GM12874 (cell line): Measurements from ENCODE around the gene BAMBI.

ENCODE experiments used
- TF ChIP-seq, protein P1 (sequence below): IDR thresholded peaks from 2 replicates; pipeline ENCODE4 v1.5.1; 2011; ENCODE audit warnings: low read depth, mild to moderate bottlenecking, control low read depth, low read length, moderate library complexity; ENCODE audit not compliant: insufficient read depth

The BAMBI gene

DNA sequence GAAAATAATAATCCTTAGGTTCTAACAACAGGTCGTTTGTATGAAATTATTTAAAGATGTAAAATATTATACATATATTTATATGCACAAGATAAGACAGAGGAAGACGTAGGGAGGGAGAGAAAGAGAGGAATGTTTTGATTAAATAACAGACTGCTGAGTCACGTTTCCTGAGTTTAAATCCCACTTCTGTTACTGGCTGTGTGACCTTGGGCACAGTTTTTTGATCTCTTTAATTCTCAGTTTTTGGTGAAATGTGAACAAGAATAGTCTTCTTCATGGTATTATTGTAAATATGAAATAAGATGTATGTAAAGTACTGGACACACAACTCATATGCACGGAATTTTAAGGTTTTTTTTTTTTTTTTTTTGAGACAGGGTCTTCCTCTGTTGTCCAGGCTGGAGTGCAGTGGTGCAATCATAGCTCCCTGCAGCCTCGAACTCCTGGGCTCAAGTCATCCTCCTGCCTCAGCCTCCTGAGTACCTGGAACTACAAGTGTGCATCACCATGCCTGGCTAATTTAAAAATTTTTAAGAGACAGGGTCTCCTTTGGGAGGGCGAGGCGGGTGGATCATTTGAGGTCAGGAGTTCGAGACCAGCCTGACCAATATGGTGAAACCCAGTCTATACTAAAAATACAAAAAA, 42.6 kb downstream of the BAMBI start:
- TF ChIP-seq, protein P1, sequence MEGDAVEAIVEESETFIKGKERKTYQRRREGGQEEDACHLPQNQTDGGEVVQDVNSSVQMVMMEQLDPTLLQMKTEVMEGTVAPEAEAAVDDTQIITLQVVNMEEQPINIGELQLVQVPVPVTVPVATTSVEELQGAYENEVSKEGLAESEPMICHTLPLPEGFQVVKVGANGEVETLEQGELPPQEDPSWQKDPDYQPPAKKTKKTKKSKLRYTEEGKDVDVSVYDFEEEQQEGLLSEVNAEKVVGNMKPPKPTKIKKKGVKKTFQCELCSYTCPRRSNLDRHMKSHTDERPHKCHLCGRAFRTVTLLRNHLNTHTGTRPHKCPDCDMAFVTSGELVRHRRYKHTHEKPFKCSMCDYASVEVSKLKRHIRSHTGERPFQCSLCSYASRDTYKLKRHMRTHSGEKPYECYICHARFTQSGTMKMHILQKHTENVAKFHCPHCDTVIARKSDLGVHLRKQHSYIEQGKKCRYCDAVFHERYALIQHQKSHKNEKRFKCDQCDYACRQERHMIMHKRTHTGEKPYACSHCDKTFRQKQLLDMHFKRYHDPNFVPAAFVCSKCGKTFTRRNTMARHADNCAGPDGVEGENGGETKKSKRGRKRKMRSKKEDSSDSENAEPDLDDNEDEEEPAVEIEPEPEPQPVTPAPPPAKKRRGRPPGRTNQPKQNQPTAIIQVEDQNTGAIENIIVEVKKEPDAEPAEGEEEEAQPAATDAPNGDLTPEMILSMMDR, result no peak

DNA sequence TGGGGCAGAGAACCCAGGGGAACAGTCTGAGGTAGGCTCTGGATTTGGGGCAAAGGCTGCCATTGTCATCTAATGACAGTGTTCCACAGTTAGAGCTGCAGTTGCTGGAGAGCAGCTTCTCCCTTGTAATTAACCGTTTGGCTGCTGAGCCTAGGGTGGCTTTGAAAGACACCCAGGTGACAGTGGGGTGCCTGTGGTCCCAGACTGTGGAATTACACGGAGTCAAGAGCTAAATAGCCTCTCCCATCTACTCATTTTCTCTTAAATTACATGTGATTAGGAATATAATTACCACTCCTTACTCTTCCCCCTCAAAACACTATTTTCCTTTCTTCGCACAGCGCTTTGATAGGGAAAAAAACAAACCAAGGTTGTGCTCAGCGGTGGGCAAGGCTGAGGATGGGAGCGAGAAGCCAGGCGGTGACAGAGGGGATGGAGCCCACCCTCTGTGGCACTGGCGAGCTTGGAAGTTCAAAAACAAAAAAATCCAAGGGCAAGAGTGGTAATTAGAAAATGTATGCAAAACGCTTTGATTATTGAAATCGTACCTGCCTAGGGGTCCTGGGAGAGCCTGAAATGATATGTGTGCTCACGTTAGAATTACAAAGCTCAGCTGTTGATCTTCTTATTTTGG, 44.1 kb downstream of the BAMBI start:
- TF ChIP-seq, protein P1, result no peak

DNA sequence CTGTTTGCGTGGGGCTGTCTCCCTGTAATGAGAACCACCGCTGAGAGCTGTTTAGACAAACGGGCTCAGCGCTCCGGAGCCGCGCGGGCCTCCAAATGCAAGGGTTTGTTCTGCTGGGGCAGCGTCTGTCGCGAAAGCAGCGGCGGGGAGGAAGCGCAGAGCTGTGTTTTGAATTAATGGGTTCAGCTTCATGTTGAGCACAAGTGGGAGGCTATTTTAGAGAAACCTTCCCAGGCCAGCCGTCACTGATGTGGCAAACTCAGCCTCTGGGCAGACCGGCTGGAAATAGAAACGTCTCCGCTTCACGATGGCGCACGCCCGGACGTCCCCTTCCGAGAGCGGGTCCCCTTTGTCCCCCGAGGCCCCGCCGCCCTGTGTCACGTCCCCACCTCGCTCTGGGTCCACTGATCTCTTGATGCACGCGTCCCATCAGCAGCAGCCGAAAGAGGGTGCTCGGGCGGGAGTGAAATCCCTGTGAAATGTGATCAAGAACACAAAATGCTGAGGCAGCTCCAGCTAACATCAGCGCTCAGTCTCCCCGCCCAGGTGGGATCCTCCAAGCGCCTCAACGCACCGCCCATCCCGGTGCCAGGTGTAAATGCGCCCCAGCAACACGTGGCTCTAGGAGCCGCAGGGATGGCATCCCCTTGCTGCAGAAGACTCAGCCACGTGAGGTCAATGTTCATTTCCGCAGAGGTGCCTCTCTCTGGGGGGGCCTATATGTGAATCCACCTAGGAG, 44.9 kb downstream of the BAMBI start:
- TF ChIP-seq, protein P1, result no peak

DNA sequence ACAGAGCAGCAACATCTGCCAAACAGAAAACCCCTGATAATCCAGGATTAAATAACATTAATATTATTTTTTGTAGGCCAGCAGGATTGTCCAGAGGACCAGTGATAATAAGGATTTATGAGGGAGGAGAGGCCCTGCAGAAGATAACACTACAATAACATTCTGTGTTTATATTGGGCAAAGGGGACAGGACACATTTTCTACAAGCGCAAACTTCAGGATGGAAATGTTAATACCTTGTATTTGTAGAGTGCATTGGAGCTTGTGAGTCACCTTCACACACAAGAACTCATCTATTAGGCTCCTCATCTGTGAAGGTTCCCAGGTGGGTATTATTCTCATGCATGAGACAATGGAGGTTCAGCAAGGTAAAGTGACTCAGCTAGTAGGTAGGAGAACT, 51.0 kb downstream of the BAMBI start:
- TF ChIP-seq, protein P1, result no peak

DNA sequence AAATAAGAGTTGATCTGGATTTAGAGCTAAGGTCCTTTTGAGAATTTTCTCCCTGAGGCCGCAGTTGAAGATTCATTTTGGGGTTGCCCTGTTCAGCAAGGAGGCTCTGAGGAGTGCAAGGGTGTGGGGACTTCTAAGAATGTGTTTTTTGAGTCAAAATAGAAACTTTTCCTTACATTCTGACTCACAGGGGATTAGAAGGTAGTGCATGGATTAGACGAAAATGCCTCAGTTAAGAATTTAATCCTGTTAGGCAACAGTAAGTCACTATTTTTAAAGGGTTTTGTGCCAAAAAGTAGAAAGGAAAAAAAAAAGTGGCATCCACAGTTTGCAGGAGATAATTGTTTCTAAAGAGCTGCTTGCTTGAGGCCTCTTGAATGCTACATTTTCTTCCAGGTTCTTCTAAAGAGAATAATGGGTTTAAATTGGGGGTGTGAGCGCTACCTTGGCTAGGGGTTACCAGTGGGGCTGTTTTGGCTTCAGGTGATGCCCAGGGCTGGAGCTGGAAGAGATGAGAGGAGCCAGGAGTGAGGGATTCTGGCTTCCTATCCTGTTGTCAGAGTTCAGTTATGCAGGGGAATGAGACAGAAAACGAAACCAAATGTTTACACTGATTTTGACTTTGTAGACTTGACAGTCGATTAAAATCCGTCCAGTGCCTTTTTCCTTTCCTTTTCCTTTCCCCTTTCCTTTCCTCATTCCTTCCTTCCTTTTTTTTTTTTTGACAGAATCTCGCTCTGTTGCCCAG, 52.9 kb downstream of the BAMBI start:
- TF ChIP-seq, protein P1, result no peak

DNA sequence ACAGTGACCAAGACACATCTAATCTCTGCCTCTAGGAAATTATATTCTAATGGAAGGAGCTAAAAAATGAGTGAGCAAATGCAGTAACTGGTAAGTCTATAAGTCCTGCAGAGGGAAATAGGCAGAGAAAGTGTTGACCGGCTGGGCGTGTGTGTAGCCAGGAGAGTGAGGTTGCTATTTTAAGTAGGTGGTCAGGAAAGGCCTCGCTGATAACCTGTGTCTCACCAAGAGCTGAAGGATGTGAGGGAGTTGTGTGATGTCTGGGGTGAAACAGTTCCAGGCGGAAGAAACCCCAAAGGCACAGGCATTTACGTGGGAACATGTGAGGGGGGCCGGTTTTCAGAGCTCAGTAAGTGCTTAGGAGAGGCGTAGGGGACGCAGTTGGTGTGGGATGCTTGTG, 54.8 kb downstream of the BAMBI start:
- TF ChIP-seq, protein P1, result no peak
